HG03571 (cell line): ENCODE data around the gene NLRP1.
"Not testable (repeated sequence)": the region's sequence is repeated elsewhere in the genome, so short reads cannot be mapped to it uniquely, and the experiment has no call there.

Source experiments
- ATAC-seq: cut with Tn5 transposase; IDR thresholded peaks from one replicate; pipeline ENCODE4 v1.9.1; 2021; ENCODE audit not compliant: unreplicated experiment

NLRP1 gene

DNA sequence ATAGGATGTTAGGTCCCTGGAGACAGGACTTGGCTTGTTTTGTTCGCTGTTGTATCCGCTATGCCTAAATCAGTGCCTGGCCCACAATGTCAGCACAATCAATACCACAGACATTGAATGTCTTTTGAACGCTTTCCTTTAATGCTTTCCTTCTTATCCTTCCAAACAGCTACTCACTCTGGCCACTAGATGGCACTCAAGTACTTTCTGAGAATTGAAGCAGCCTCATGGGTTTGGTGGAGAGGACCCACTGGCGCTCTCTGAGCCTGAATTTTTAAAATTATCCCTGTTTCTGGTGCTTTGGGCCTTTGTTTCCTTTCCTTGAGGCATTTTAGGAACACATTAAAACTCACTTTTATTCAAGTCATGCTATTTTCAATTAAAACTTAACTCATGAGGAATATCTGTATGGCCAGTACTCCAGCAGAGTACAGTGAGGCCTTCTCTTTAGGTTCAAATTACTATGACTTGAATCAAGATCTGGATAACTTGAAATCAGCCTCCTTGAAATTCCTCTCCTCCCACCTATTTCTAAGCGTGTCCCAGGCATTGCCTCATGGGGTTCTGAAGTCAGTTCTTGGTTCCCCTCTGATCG, 3.2 kb upstream of the NLRP1 start:
- no peak for ATAC-seq

DNA sequence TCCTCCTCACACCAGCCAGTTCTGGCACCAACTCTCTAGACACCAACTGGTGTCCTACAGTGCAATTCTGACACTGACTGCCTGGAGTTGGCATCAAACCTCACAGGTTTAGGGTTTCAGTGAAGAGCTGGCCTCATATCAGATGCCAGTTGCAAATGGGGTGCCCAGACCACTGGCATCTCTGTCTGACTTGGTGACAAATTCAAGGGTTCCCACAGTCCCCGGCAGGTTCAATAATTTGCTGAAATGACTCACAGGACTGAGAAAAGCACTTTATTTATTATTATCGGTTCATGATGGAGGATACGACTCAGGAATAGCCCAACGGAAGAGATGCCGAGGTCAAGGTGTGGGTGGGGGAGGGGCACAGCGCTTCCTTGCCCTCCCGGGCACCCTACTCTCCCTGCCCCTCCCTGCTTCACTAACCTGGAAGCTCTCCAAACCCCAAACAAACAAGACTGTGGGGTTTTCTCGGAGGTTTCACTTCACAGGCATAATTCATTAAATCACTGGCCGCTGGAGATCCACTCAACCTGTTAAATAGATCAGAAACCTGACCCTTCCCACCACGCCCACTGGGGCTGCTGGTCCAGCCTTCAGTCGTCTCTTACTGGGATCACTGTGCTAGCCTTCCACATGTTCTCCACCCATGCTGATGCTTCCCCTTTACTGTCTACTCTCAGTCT, 1.7 kb upstream of the NLRP1 start:
- ATAC-seq: no peak

DNA sequence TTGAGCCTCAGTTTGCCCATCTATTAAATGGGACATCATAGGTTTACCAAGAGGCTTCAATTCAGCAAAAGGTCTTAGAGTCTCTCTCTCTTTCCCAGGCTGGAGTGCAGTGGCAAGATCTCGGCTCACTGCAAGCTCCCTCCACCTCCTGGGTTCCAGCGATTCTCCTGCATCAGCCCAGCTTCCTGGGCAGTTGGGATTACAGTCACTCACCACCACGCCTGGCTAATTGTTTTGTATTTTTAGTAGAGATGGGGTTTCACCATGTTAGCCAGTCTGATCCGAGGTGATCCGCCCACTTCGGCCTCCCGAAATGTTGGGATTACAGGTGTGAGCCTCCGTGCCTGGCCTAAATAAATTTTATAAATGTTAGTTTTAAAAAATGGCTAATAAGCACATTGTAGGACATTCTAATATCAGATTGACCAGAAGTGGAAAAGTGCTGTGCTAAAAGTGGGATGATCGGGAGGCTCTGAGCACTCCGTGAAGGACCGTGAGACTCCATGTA, 1.0 kb upstream of the NLRP1 start:
- no peak for ATAC-seq

DNA sequence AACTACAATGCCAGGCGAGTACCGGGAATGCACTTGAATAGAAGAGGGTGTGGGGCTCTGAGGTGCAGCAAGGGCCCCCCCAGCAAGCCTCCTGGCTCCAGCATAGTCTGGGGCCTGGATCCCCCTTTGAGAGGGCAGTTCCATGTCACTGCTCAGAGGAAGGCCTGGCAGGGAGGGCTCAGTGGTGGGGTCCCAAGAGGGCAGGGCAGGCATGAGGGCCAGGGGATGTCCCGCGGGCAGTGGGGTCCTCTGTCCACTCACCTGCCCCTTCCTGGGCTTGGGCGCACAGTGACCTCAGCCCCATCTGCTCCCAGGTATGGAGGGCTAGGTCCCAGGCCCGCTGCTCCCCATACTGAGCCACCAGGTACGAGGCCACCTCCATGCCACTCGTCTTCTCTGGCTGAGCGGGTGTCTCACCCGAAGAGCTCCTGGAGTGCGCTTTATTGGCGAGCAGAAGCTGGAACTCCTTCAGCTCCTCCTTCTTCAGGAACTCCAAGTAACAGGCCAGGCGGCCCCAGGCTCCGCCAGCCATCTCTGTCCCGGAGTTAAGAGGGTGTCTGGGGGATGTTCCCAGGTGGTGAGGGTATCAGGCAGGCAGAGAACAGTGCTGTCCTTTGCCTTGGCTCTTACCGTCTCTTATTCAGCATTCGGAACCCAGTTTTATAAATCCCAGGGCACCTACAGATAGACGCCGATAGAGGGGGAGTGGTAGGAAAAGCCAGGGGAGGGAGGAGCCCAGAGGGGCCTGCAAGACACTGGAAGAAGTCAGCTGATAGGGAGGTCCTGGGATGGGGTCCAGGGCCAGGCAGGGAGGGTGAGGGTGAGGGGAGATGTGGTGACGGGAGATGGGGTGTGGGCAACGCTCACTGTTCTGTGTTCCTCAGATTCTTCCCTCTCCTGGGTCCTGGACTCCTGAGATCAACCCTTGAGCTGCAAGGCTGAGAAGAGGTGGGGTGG, 605 bp downstream of the NLRP1 start:
- no peak for ATAC-seq

DNA sequence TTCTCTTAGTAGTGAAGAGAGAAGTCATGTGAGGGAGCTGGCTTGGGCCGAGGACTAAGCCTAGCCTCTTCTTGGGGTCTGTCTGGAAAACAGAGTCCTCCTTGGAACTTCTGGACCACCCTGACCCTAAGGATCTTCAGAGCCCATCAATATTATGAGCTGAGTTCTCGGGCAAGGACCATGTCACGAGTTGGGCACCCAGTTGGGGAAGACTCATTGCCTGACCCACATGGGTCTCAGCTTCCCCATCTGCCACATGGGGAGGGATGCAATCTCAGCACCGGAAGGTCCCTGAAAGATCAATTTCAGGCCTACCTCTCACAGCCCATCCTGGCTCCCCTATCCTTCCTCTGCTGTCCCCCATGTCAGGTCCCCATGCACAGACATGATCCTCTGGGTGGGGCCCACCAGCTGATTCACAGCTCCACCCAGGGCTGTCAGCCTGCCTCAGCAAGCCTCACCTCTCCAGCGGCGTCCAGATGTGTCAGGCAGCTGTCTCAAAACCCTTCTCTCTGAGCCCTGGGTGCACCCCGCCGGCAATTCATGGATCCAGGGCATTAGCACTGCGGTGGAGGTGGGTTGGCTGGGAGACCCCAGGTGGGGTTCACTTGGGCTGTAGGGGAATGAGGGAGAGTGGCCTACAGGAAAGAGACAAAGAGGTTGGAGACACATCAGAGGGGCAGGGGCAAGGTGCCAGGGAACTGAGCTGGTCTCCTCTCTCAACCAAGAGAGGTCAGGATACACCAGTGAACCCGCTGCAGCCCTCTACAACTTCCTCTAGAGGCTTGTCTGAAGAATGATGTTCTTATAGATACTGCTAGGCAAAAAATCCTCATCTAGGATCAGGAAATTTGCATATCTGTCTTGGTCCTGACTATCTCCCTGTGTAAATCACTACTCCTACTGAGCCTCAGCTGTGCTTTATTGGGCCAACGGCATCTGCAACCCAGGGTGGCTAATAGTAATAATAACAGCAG, 1.8 kb downstream of the NLRP1 start:
- no peak for ATAC-seq

DNA sequence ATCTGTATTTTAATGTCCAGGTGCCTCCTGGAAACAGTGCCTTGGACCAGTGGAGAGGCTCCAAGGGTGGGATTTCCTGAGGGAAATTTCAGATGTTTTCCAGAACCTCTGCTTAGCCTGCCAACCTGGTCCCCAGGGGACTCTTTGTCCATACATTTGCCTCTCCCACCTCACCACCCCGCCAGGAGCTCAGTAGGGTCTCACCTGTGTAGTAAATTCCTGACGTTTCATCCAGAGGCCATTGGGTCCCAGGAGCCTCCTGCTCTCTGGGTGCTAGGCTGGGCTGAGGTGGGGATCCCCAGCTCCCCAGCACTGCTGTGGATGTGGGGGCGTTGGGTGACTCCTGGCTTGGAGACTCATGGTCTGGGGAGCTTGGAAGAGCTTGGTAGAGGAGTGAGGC, 2.7 kb downstream of the NLRP1 start:
- no peak for ATAC-seq

DNA sequence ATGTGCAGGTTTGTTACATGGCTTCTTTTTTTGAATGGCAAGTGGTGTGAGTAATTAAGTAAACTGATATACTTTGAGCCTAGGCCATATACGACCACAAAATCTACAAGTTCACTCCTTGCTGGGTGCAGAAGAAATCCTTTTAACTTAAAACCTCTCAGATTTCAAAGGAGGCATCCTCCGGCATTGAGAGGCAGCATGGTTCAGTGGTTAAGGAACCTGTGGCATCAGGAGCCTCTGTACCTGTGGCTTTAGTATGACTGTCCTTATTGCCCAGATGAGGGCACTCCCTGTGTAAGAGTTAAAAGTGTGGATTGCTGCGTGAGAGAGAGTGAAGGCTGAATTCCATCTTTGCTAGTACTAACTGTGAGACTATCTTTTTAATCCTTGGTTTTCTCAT, 3.3 kb downstream of the NLRP1 start:
- no peak for ATAC-seq

DNA sequence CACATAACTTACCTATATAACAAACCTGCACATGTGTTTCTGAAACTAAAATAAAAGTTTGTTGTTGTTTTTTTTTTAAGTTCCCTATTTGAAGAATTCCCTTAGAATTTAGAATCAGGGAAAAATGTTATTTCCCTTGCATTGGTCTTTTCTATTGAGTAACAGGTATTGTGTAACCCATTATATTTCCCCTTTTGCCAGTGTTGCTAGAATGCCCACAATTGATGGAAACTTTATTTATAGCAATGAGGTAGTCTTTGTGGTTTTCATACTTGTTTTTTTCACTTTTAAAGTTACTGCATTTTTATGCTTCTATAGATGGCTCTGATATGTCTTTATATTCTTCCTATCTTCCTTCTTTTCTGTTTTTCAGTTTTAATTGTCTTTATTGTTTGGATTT, 3.9 kb downstream of the NLRP1 start:
- no peak for ATAC-seq

DNA sequence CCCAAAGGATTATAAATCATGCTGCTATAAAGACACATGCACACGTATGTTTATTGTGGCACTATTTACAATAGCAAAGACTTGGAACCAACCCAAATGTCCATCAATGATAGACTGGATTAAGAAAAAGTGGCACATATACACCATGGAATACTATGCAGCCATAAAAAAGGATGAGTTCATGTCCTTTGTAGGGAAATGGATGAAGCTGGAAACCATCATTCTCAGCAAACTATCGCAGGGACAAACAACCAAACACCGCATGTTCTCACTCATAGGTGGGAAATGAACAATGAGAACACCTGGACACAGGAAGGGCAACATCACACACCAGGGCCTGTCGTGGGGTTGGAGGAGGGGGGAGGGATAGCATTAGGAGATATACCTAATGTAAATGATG, 5.5 kb downstream of the NLRP1 start:
- ATAC-seq: not testable (repeated sequence)

DNA sequence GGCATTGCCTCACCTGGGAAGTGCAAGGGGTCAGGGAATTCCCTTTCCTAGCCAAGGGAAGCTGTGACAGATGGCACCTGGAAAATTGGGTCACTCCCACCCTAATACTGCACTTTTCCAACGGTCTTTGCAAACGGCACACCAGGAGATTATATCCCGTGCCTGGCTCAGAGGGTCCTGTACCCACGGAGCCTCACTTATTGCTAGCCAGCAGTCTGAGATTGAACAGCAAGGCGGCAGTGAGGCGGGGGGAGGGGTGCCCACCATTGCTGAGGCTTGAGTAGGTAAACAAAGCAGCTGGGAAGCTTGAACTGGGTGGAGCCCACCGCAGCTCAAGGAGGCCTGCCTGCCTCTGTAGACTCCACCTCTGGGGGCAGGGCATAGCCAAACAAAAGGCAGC, 11.3 kb downstream of the NLRP1 start:
- not testable (repeated sequence) for ATAC-seq

DNA sequence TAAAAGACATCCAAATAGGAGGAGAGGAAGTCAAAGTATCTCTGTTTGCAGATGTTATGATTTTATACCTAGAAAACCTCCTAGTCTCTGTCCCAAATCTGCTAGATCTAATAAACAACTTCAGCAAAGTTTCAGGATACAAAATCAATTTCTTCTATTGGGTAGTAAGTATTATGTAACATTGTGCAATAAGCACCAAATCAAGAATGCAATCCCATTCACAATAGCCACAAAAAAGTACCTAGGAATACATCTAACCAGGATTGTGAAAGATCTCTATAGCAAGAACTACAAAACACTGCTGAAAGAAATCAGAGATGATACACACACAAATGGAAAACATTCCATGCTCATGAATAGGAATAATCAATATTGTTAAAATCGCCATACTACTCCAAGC, 13.0 kb downstream of the NLRP1 start:
- ATAC-seq: no peak

DNA sequence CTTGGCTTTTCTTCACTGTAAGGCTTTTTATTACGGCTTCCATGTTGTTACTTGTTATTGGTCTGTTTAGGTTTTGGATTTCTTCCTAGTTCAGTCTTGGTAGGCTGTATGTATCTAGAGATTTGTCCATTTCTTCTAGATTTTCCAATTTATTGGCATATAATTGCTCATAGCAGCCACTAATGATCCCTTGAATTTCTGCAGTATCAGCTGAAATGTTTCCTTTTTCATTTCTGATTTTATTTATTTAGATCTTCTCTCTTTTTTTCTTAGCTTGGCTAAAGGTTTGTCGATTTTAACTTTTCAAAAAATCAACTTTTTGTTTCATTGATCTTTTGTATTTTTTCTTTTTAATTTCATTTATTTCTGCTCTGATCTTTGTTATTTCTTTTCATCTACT, 18.5 kb downstream of the NLRP1 start:
- no peak for ATAC-seq

DNA sequence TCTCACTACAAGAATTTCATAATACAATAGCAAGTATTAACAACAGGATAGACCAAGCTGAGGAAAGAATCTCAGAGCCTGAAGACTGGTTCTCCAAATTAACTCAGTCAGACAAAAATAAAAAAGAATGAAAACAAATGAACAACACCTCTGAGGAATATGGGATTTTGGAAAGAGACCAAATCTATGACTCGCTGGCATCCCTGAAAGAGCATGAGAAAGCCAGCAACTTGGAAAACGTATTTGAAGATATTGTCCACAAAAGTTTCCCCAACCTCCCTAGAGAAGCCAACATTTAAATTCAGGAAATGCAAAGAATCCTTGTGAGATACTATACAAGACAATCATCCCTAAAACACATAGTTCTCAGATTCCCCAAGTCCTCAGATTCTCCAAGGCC, 20.9 kb downstream of the NLRP1 start:
- ATAC-seq: no peak

DNA sequence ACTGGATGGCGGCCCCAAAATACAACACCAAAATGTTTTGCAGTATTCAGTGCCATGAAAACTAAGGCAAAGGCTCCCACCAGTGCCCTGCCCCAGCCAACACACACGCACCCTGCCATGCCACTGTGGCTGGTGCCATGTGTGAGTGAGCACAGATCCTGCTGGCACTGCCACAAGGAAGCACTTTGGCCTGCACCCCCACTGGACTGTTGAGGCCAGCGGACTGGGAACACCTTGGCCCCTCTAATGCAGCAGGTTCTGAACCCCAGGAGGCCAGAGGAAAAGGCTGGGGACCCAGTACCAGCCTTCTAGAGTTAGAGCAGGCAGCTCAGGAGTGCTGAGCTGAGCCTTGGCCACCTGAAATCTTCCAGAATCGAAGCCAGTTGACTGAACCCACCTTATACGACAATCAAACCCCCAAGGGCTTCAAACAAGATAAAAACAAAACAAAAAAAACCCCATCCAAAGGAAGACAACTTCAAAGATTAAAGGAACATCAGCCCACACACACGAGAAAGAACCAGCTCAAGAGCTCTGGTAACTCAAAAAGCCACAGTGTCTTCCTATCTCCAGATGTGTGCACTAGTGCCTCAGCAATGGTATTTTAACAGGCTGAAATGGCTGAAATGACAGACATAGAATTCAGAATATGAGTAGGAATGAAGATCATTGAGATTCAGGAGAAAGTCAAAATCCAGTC, 21.5 kb downstream of the NLRP1 start:
- ATAC-seq: no peak

DNA sequence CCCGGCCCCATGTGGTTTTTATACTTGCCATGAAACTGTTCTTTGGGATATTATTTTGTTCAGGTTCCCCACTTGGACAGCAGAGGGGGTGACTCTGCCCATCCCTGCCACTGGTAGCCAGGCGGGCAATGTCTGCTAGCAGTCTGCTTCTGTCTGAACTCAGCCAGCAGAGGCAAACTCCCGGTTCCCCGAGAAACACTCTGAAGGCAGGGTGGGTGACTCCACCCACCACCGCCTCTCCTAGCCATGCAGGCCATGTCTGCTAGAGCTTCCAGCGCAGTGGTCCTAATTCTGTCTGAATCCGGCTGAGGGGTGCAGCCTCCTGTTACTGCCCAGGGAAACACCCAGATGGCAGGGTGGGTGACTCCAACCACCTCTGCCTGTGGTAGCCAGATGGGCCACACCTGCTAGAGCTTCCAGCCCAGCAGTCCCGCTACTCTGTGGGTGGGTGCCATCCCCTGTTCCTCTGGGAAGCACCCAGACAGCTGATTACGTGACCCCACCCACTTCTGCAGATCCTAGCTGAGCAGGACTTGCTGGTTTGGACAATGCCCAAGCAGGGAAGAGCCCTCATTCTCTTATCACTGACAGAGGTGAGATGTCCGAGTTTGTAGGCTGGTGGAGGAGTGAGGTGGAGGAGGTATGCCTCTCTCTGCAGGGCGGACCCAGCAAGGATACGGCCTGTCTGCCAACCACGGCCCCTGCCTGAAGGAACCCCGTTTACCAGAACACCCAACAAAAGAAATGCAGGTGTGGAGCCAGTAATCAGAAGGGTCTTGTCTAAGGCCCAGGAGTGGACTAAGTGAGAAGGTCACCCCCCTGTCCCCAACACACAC, 22.4 kb downstream of the NLRP1 start:
- ATAC-seq: no peak

DNA sequence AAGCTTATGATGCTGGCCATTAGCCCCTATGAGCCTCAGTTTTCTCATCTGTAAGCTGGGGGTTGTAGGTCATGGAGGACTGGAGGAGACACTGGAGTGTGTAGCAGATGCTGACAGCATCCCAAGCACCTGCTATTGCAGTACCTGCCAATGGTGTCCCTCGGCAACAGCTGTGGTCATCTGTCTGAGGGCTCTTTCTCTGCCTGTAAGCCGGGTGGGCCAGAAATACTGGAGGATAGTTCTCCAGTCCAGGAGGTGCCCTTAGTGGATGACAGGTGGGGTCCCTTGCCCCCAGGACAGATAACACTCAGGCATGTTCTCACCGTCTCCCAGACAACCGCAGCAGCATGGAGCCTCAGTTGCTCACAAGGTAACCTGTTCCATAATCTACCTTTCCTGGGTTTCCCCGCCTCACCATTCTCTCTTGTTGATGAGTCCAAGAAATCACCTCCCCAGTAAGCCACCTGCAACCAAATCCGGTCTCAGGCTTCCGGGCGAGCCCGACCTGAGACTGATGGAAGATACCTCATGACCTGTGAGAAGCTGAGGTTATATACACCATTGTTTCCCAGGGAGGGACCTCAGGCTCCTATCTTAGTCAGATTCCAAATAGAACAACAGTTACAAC, 23.8 kb downstream of the NLRP1 start:
- no peak for ATAC-seq

DNA sequence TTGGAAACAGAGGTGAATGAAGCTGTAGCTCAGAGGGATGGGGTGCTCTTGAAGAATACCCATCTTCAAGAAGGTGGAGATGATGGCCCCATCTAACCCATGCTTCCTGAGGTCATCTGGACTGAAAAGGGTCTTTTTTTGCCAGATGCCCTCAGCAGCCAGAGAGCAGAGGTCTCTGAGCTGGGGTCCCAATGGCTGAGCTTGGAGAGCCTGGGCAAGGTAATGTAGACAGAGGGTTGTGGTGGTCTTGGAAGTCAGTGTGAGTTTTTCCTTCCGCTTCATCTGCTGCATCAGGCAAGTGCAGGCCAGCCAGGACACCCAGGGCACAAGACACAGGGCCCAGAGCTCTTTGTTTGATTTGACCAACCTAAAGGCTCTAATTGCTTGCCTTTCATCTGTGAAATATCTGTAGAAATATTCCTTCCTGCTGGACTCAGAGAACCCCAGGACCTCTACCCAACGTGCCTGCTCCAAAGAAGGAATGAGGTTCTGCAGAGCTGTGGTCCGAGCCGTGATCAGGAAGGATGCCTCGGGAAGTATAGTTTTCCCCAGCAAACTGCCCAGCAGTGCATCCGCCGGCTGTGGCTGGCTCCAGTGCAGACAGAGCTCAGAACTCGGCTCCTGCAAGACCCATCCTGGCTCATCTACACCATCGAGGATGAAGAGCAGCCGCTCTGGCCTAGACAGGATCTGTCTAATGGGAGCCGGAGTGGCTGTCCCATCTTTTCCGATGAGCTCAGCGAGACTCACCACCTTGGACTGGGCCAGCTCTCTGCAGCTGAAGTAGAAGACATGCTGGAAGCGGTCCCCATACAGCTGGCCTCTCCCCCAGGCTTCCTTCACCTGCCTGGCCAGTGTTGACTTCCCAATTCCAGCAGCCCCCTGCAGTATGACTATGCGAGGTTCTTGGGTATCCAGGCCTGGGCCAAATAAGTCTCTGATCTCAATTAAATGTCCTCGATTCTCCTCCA, 25.2 kb downstream of the NLRP1 start:
- no peak for ATAC-seq
